Heart left ventricle (tissue), 13 donors: Measurements from ENCODE around the gene UROS.

Experiments used
- CTCF ChIP-seq, 12 donors: fragments of 200-600 bp; sonication (generic) in 4 of 12; IDR thresholded peaks; one replicate each; pipeline versions ENCODE4 v1.5.0 to v1.8.0; 2018 to 2022; ENCODE audit warnings: antibody characterized with exemption in 12 of 12, mild to moderate bottlenecking in 5 of 12
- POLR2A ChIP-seq, 2 donors: fragments of 450-650 bp; IDR thresholded peaks; one replicate each; pipeline ENCODE4 v1.6.1; 2017; ENCODE audit warnings: antibody characterized with exemption in 2 of 2, mild to moderate bottlenecking in 2 of 2, moderate library complexity in 2 of 2
- donor health status: ischemic (EF 13 %, LVEDD 7.1; RV severe dilation, severe dysfunction).
- donor health status: DM: no; HTN: yes; CAD: no.
- donor health status: DM: no; HTN: no; CAD: no.
- donor health status: ischemic (EF 25% LVEDD 6.9; RV normal size, moderate dysfunction).
- donor health status: ischemic (EF 25% LVEDD 5.7; RV mildly dilated, moderate dysfunction).
- donor health status: ischemic (EF 35%, LVEDD 5.7; RV mildly dilated, moderate dysfunction).
- donor health status: nonischemic (EF 11% LVEDD 7.7; RV severe dilation, severe dysfunction).
- donor health status: DM: yes; HTN: yes; CAD: no.
- donor health status: PGD.
- donor health status: ischemic (EF 29% LVEDD 5.4; RV normal size, mild dysfunction).
- donor health status: nonischemic (EF 23%, LVEDD 6.1; RV moderate dilation, normal function).

GRCh38 chr10:125770844-125771243, 52.2 kb downstream of the UROS start:
- TF ChIP-seq POLR2A (IDR thresholded peaks at IDR 0.05), result no peak
- TF ChIP-seq CTCF (IDR thresholded peaks at IDR 0.05), result no peak
